ENCODE measurements around the gene ITGB5. TPM values are rescaled to one million over a fixed set of nuclear protein-coding genes. Genes with fewer than 3 reads are reported as not detected.

ITGB5 gene
- total and polyA plus RNA-seq, 2 donors (not counting 1 experiment from before 2014, with no cell fraction given), result 99.7 to 196 TPM

DNA sequence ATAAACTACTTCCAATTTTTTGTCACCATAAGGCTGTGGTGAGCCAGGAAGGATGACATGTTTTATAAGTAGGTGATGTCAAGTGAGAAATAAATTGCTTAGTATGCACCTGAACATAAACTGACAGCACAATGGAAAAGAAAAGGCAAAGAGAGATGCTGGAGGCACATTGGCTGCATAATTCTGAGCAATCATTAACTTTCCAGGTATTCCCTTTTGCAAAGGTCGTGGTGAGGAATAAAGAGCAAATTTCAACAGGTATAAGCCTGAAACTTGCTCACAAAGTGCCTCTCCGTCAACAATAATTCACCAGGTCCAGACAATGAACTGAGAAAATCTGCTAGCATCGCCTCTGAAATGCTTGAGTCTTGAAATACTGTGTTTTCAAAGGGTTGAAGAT lies 48.2 kb downstream of the ITGB5 start:
- Histone ChIP-seq H3K9me3 (ENCODE audit: control insufficient read depth, insufficient read depth, low read depth, low read length) (no peaks in the 10 kb centered on the region), H3K27me3 (ENCODE audit: control insufficient read depth, insufficient read depth, low read length) (no peaks in the 10 kb centered on the region), H4K20me1 (ENCODE audit: control insufficient read depth, extremely low read depth, insufficient read depth, low read length) (no peaks in the 10 kb centered on the region), H3K4me2 (ENCODE audit: extremely low read depth, insufficient read depth, low read length) (no peak overlapping the region), H3K4me3 (replicated peaks in 1 of 4; ENCODE audit: control extremely low read depth in 1 of 4, insufficient read depth in 1 of 4, low read depth in 3 of 4, low read length in 4 of 4) (no peak overlapping the region), H3K79me2 (ENCODE audit: control insufficient read depth, insufficient read depth, low read length) (no peaks in the 10 kb centered on the region), H3K27ac (ENCODE audit: insufficient read depth, low read length) (no peak overlapping the region), H3K36me3 (ENCODE audit: control insufficient read depth, insufficient read depth, low read length) (no peaks in the 10 kb centered on the region), H2AFZ (ENCODE audit: low read length) (no peak overlapping the region), H3K4me1 (ENCODE audit: control insufficient read depth, extremely low read depth, insufficient read depth, low read length) (peaks cover 27% of the 10 kb centered on the region), H3K9ac (ENCODE audit: insufficient read depth, low read length) (no peak overlapping the region)
- DNase-seq (ENCODE audit: low read depth in 2 of 2), result no peak
- TF ChIP-seq, protein P1, sequence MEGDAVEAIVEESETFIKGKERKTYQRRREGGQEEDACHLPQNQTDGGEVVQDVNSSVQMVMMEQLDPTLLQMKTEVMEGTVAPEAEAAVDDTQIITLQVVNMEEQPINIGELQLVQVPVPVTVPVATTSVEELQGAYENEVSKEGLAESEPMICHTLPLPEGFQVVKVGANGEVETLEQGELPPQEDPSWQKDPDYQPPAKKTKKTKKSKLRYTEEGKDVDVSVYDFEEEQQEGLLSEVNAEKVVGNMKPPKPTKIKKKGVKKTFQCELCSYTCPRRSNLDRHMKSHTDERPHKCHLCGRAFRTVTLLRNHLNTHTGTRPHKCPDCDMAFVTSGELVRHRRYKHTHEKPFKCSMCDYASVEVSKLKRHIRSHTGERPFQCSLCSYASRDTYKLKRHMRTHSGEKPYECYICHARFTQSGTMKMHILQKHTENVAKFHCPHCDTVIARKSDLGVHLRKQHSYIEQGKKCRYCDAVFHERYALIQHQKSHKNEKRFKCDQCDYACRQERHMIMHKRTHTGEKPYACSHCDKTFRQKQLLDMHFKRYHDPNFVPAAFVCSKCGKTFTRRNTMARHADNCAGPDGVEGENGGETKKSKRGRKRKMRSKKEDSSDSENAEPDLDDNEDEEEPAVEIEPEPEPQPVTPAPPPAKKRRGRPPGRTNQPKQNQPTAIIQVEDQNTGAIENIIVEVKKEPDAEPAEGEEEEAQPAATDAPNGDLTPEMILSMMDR (conservative IDR thresholded peaks at IDR 0.05 in 1 of 2, IDR thresholded peaks at IDR 0.05 in 1 of 2; ENCODE audit: low read depth in 1 of 2, low read length in 2 of 2), result no peak
- no peak for TF ChIP-seq EZH2 (IDR thresholded peaks at IDR 0.05; ENCODE audit: low read length, missing control alignments)

DNA sequence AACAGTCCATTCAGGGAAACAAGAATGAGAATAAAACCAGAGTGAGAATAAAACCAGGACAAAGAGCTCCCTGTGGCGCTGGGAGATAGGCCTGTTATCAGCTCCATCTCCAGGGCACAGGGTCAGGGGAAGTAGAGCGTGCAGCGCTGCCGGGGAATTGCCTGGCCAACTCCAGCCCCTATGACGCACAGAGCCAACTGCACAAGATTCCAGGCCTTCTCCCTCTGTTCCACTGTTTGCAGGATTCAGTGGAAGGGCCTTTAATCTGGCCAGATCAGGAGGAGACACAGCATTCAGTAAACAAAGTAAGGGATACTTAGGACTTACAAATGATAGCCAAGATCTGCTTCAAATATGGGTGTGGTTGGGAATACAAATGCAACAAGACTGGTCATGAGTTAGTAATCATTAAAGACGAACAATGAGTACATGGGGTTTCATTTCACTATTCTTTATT lies 49.4 kb downstream of the ITGB5 start:
- no peaks in the 10 kb centered on the region for H3K27me3 ChIP-seq (ENCODE audit: control insufficient read depth, insufficient read depth, low read length)
- peak; percentile 82 to 92 for DNase-seq (ENCODE audit: low read depth in 2 of 2)
- H3K4me2 ChIP-seq (ENCODE audit: extremely low read depth, insufficient read depth, low read length), result peak overlapping the region; percentile 60
- no peak overlapping the region for H3K9ac ChIP-seq (ENCODE audit: insufficient read depth, low read length)
- H2AFZ ChIP-seq (ENCODE audit: low read length), result no peak overlapping the region
- no peaks in the 10 kb centered on the region for H4K20me1 ChIP-seq (ENCODE audit: control insufficient read depth, extremely low read depth, insufficient read depth, low read length)
- no peak overlapping the region for H3K4me3 ChIP-seq (replicated peaks in 1 of 4; ENCODE audit: control extremely low read depth in 1 of 4, insufficient read depth in 1 of 4, low read depth in 3 of 4, low read length in 4 of 4)
- H3K4me1 ChIP-seq (ENCODE audit: control insufficient read depth, extremely low read depth, insufficient read depth, low read length), result peaks cover 35% of the 10 kb centered on the region
- H3K36me3 ChIP-seq (ENCODE audit: control insufficient read depth, insufficient read depth, low read length), result no peaks in the 10 kb centered on the region
- H3K27ac ChIP-seq (ENCODE audit: insufficient read depth, low read length), result peak overlapping the region; percentile 72
- no peak for TF ChIP-seq EZH2 (IDR thresholded peaks at IDR 0.05; ENCODE audit: low read length, missing control alignments)
- TF ChIP-seq, protein P1 (conservative IDR thresholded peaks at IDR 0.05 in 1 of 2, IDR thresholded peaks at IDR 0.05 in 1 of 2; ENCODE audit: low read depth in 1 of 2, low read length in 2 of 2), result no peak
- no peaks in the 10 kb centered on the region for H3K79me2 ChIP-seq (ENCODE audit: control insufficient read depth, insufficient read depth, low read length)
- no peaks in the 10 kb centered on the region for H3K9me3 ChIP-seq (ENCODE audit: control insufficient read depth, insufficient read depth, low read depth, low read length)

- H4K20me1 ChIP-seq (ENCODE audit: control insufficient read depth, extremely low read depth, insufficient read depth, low read length), result no peaks in the 10 kb centered on the region
- no peaks in the 10 kb centered on the region for H3K36me3 ChIP-seq (ENCODE audit: control insufficient read depth, insufficient read depth, low read length)
- peak overlapping the region; percentile 2 for H3K4me2 ChIP-seq (ENCODE audit: extremely low read depth, insufficient read depth, low read length)
- no peaks in the 10 kb centered on the region for H3K9me3 ChIP-seq (ENCODE audit: control insufficient read depth, insufficient read depth, low read depth, low read length)
- no peak overlapping the region for H2AFZ ChIP-seq (ENCODE audit: low read length)
- peak overlapping the region; percentile 72 for H3K27ac ChIP-seq (ENCODE audit: insufficient read depth, low read length)
- no peak overlapping the region for H3K9ac ChIP-seq (ENCODE audit: insufficient read depth, low read length)
- no peak overlapping the region for H3K4me3 ChIP-seq (replicated peaks in 1 of 4; ENCODE audit: control extremely low read depth in 1 of 4, insufficient read depth in 1 of 4, low read depth in 3 of 4, low read length in 4 of 4)
- no peaks in the 10 kb centered on the region for H3K27me3 ChIP-seq (ENCODE audit: control insufficient read depth, insufficient read depth, low read length)
- DNase-seq (ENCODE audit: low read depth in 2 of 2), result no peak
- H3K4me1 ChIP-seq (ENCODE audit: control insufficient read depth, extremely low read depth, insufficient read depth, low read length), result peaks cover 42% of the 10 kb centered on the region
- no peaks in the 10 kb centered on the region for H3K79me2 ChIP-seq (ENCODE audit: control insufficient read depth, insufficient read depth, low read length)
- TF ChIP-seq, protein P1 (conservative IDR thresholded peaks at IDR 0.05 in 1 of 2, IDR thresholded peaks at IDR 0.05 in 1 of 2; ENCODE audit: low read depth in 1 of 2, low read length in 2 of 2), result no peak
- no peak for TF ChIP-seq EZH2 (IDR thresholded peaks at IDR 0.05; ENCODE audit: low read length, missing control alignments)
These were observed 50.1 kb downstream of the ITGB5 start for GRCh38 chr3:124837065-124837464.

Measured in fibroblast of lung (primary cell).